GM18517 (cell line): ENCODE results near the gene ZBTB8OS.
"Not testable (repeated sequence)": the region's sequence is repeated elsewhere in the genome, so short reads cannot be mapped to it uniquely, and the experiment has no call there.

Source experiments
- ATAC-seq: cut with Tn5 transposase; IDR thresholded peaks from one replicate; pipeline ENCODE4 v1.9.1; 2021; ENCODE audit warnings: mild to moderate bottlenecking, moderate library complexity; ENCODE audit not compliant: unreplicated experiment

Gene ZBTB8OS

GRCh38 chr1:32650248-32650751, at the start of gene ZBTB8OS:
Gene ZBTB8OS (minus strand): TSS chr1:32650550. CDS start chr1:32650529, 21 bp downstream.
- ATAC-seq: peak; percentile 65

- not testable (repeated sequence) for ATAC-seq
Observed at GRCh38 chr1:32696996-32697395, 46.6 kb upstream of the ZBTB8OS start.

GRCh38 chr1:32696041-32696440, 45.7 kb upstream of the ZBTB8OS start:
- ATAC-seq: no peak

GRCh38 chr1:32695098-32695904, 45.0 kb upstream of the ZBTB8OS start:
- no peak for ATAC-seq

- no peak for ATAC-seq
Observed at GRCh38 chr1:32693455-32694174, 43.3 kb upstream of the ZBTB8OS start.

- no peak for ATAC-seq
Observed at GRCh38 chr1:32686387-32686786, 36.0 kb upstream of the ZBTB8OS start.

GRCh38 chr1:32685498-32685897, 35.1 kb upstream of the ZBTB8OS start:
- no peak for ATAC-seq

GRCh38 chr1:32684167-32684811, 33.9 kb upstream of the ZBTB8OS start:
- ATAC-seq: no peak

GRCh38 chr1:32683397-32683796, 33.0 kb upstream of the ZBTB8OS start:
- no peak for ATAC-seq

GRCh38 chr1:32681999-32682398, 31.6 kb upstream of the ZBTB8OS start:
- ATAC-seq: no peak

GRCh38 chr1:32681509-32681908, 31.2 kb upstream of the ZBTB8OS start:
- no peak for ATAC-seq

- ATAC-seq: no peak
Observed at GRCh38 chr1:32680642-32681041, 30.3 kb upstream of the ZBTB8OS start.

- ATAC-seq: not testable (repeated sequence)
Observed at GRCh38 chr1:32679993-32680392, 29.6 kb upstream of the ZBTB8OS start.

GRCh38 chr1:32676945-32677344, 26.6 kb upstream of the ZBTB8OS start:
- ATAC-seq: no peak

GRCh38 chr1:32668716-32669115, 18.4 kb upstream of the ZBTB8OS start:
- not testable (repeated sequence) for ATAC-seq

GRCh38 chr1:32666901-32667566, 16.7 kb upstream of the ZBTB8OS start:
- ATAC-seq: no peak

- no peak for ATAC-seq
Observed at GRCh38 chr1:32665915-32666314, 15.6 kb upstream of the ZBTB8OS start.

- no peak for ATAC-seq
Observed at GRCh38 chr1:32659581-32659980, 9.2 kb upstream of the ZBTB8OS start.

- ATAC-seq: no peak
Observed at GRCh38 chr1:32652244-32652962, 2.1 kb upstream of the ZBTB8OS start.

GRCh38 chr1:32651461-32652073, 1.2 kb upstream of the ZBTB8OS start:
- no peak for ATAC-seq
